Activated T-cell treated with anti-CD3 and anti-CD28 coated beads, Interleukin-2, amount 50 U/mL, for 4 hours (primary cell): ENCODE data around the gene MACROD2. TPM values are rescaled to one million over a fixed set of nuclear protein-coding genes. Genes with fewer than 3 reads are reported as not detected.

ENCODE experiments used
- ATAC-seq, 2 donors: fragments of 200-7000 bp; cut with Tn5 transposase; one replicate each; pipeline ENCODE4 v1.10.0; 2021
- DNase-seq: peaks from one replicate; pipeline ENCODE4 v3.0.0-alpha.2; 2020
- H3K27me3 Mint-ChIP-seq: one replicate; pipeline ENCODE4 v1.8.0; 2021; ENCODE audit warnings: low read depth, mixed read lengths
- H3K36me3 Mint-ChIP-seq: one replicate; pipeline ENCODE4 v1.8.0; 2022; ENCODE audit warnings: mixed read lengths; ENCODE audit not compliant: insufficient read depth
- H3K4me1 Mint-ChIP-seq: one replicate; pipeline ENCODE4 v1.8.0; 2021; ENCODE audit warnings: low read depth, mixed read lengths
- H3K4me3 Mint-ChIP-seq: one replicate; pipeline ENCODE4 v1.8.0; 2021; ENCODE audit warnings: mild to moderate bottlenecking, moderate library complexity, mixed read lengths
- H3K9me3 Mint-ChIP-seq: one replicate; pipeline ENCODE4 v1.8.0; 2021; ENCODE audit warnings: mixed read lengths
- total RNA-seq, 3 donors: library from RNA; stranded (reverse); gene quantifications; one replicate each; pipeline ENCODE4 v1.2.1, GENCODE V29; 2021

The MACROD2 gene
- total RNA-seq, 3 donors from 2014 or later = 0.10 TPM; not detected in 2

- no peaks in the 10 kb centered on the region for H3K27me3 Mint-ChIP-seq
- H3K4me3 Mint-ChIP-seq = no peak overlapping the region
- H3K4me1 Mint-ChIP-seq = no peaks in the 10 kb centered on the region
- DNase-seq = no peak
- ATAC-seq = no peak
- no peaks in the 10 kb centered on the region for H3K36me3 Mint-ChIP-seq
- H3K9me3 Mint-ChIP-seq = peaks cover under 1% of the 10 kb centered on the region
These were observed 558.6 kb downstream of the MACROD2 start for GRCh38 chr20:14553774-14554534.

DNA sequence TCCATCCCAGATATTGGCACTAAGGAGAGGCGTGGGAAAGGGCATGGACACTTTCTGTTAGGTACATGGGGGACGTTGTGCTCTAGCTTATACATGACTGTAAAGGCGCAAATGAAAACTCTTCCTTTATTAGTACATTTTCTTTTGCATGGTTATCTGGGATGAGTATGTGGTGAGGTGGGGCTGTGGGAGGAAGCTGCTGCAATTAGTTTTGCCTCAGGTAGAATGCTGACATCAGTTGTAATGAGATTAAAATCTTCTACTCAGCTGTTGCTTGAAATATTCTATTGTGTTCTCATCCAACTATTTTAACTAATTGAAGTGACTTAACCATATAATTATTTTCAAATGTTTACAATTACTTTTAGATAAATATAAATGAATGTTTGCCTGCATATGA lies 560.4 kb downstream of the MACROD2 start:
- Mint-ChIP-seq H3K36me3 (no peaks in the 10 kb centered on the region), H3K4me1 (no peaks in the 10 kb centered on the region), H3K27me3 (no peaks in the 10 kb centered on the region), H3K4me3 (no peak overlapping the region), H3K9me3 (no peaks in the 10 kb centered on the region)
- DNase-seq = no peak
- no peak for ATAC-seq

GRCh38 chr20:14556206-14556605 lies 560.9 kb downstream of the MACROD2 start:
- no peak for DNase-seq
- H3K27me3 Mint-ChIP-seq = no peaks in the 10 kb centered on the region
- H3K36me3 Mint-ChIP-seq = no peaks in the 10 kb centered on the region
- no peak overlapping the region for H3K4me3 Mint-ChIP-seq
- H3K9me3 Mint-ChIP-seq = no peaks in the 10 kb centered on the region
- H3K4me1 Mint-ChIP-seq = no peaks in the 10 kb centered on the region
- no peak for ATAC-seq

- Mint-ChIP-seq H3K9me3 (peaks cover 9% of the 10 kb centered on the region), H3K4me3 (no peak overlapping the region), H3K36me3 (no peaks in the 10 kb centered on the region), H3K27me3 (no peaks in the 10 kb centered on the region), H3K4me1 (no peaks in the 10 kb centered on the region)
- DNase-seq (no peak), ATAC-seq (no peak)
These were observed 564.3 kb downstream of the MACROD2 start for GRCh38 chr20:14559612-14560011.

DNA sequence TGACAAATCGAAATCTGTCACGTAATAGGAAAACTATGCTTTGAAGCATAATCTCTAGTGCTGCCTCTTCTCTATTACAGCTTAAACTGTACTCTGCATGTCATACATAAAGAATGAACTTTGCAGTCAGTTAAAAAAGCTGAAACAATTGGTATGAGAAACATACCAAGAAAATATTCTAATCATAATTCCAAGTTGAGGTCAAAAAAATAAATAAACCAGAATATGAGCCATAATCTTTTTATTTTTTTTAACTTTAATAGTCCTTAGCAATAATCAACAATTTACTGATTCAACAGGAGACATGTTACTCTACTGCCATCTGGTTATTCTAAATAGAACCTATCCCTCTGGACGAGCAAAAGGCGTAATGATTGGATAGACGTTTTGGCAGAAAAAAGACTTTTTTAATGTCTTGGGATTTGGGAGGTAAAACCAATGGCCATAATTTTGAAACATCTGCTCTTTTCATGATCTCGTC lies 566.5 kb downstream of the MACROD2 start:
- ATAC-seq = no peak
- H3K4me1 Mint-ChIP-seq = no peaks in the 10 kb centered on the region
- H3K36me3 Mint-ChIP-seq = no peaks in the 10 kb centered on the region

DNA sequence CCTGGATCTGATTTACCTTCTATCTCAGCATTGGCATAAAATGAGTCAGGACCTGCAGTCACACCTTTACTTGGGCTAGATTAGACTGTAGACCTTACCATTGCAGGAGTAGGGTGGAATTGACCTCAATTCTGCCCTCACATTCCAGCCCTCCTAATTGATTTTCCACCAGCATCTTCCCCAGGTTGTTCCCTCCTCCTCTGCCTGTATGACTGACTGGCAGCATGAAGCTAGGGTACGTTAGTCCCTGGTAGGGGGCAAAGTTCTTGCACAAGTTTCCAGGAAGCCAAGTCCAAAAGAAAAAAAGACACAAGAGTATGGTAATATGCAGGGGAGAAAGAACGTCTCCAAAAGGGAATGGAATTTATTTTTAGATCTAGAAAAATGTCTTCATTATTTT lies 567.7 kb downstream of the MACROD2 start:
- ATAC-seq = no peak
- no peak for DNase-seq
- H3K4me3 Mint-ChIP-seq = no peak overlapping the region
- no peaks in the 10 kb centered on the region for H3K27me3 Mint-ChIP-seq
- peaks cover 12% of the 10 kb centered on the region for H3K9me3 Mint-ChIP-seq
- H3K4me1 Mint-ChIP-seq = no peaks in the 10 kb centered on the region
- no peaks in the 10 kb centered on the region for H3K36me3 Mint-ChIP-seq

More for the DNA sequence above, 566.5 kb downstream of the MACROD2 start:
- no peak for DNase-seq
- no peaks in the 10 kb centered on the region for H3K27me3 Mint-ChIP-seq
- no peak overlapping the region for H3K4me3 Mint-ChIP-seq
- peaks cover 12% of the 10 kb centered on the region for H3K9me3 Mint-ChIP-seq

DNA sequence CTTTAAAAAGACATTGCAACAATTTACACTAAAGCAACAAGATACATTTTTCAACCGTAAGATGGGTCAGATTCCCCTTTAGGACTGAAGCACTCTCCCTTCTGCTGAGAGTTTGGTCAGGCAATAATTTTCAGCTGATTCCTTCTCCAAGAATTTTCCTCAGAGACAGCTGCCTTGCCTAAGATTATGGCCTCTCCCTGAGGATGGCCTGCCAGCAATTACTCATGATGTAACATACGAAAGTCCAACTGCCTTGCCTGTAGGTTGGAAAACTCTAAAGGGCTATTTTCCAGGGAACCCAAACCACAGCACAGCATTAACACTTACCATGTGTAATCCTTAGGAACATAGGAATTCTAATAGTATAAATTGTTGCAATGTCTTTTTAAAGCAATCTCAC lies 571.2 kb downstream of the MACROD2 start:
- Mint-ChIP-seq H3K27me3 (no peaks in the 10 kb centered on the region), H3K36me3 (no peaks in the 10 kb centered on the region), H3K4me3 (no peak overlapping the region), H3K4me1 (no peaks in the 10 kb centered on the region), H3K9me3 (peaks cover 15% of the 10 kb centered on the region)
- ATAC-seq (no peak), DNase-seq (no peak)

DNA sequence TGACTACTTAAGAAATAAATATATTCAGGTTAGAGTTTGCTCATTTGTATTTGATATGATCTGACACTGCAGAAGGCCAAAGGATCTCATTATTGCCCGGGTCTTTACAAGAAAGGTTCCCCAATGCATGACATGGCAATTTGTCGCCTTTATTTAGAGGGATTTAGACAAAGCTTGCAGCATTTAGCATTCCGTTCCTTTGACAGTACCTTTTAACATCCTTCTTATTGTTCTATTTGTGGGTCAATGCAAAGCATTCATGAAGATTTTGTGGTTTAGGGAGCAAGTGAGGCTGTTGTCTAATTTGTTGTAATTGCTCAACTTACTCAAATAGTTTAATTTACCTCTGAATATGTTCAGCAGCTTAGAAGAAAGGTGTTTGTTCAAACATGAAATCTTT lies 572.9 kb downstream of the MACROD2 start:
- Mint-ChIP-seq H3K36me3 (no peaks in the 10 kb centered on the region), H3K4me3 (no peak overlapping the region), H3K27me3 (no peaks in the 10 kb centered on the region), H3K4me1 (no peaks in the 10 kb centered on the region), H3K9me3 (peaks cover 10% of the 10 kb centered on the region)
- DNase-seq (no peak), ATAC-seq (no peak)

- Mint-ChIP-seq H3K27me3 (no peaks in the 10 kb centered on the region), H3K36me3 (no peaks in the 10 kb centered on the region), H3K4me1 (no peaks in the 10 kb centered on the region), H3K9me3 (peaks cover 9% of the 10 kb centered on the region), H3K4me3 (no peak overlapping the region)
- ATAC-seq (no peak), DNase-seq (no peak)
These were observed 573.4 kb downstream of the MACROD2 start for GRCh38 chr20:14568701-14569100.

DNA sequence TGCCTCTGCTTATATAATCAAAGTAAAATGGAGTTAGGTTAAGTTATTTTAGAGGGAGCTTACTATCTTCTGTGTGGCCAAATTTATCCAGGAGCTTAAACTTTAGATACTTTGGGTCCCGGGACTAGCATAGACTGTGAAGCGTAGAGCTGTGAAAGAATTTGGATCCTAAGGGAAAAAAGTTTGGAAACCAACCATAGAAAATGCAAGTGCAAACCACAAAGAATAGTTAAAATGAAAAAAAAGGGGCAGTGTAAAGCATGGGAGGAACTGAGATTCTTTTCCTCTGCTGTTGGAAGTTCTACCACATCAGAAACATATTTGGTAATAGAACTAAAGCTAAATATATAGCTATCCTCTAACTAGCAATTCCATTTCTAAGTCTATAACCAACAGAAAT lies 574.3 kb downstream of the MACROD2 start:
- no peaks in the 10 kb centered on the region for H3K4me1 Mint-ChIP-seq
- no peak overlapping the region for H3K4me3 Mint-ChIP-seq
- no peak for ATAC-seq
- H3K9me3 Mint-ChIP-seq = peaks cover 11% of the 10 kb centered on the region
- no peaks in the 10 kb centered on the region for H3K36me3 Mint-ChIP-seq
- no peaks in the 10 kb centered on the region for H3K27me3 Mint-ChIP-seq
- no peak for DNase-seq

GRCh38 chr20:14570811-14571210 lies 575.5 kb downstream of the MACROD2 start:
- H3K4me3 Mint-ChIP-seq = no peak overlapping the region
- ATAC-seq (no peak), DNase-seq (no peak)
- H3K9me3 Mint-ChIP-seq = peaks cover 9% of the 10 kb centered on the region
- H3K27me3 Mint-ChIP-seq = no peaks in the 10 kb centered on the region
- no peaks in the 10 kb centered on the region for H3K4me1 Mint-ChIP-seq
- H3K36me3 Mint-ChIP-seq = no peaks in the 10 kb centered on the region

DNA sequence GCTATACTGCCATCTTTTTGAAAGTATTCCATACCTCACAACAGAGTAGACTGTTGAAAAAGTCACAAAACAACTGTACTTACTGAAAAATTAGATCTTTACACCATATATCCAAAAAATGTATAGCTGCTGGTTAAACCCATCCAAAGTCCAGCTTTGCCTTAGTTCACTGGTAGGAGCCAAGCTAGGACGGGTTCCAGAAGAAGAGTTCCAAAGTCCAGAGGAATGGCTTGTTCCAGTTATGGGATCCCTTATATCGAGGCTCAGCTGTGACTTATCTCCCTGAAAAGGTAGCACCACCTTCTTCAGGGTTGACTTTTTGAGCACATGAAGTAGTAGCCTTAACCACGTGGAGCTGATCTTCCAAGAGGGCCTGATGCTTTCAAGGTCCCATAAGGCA lies 578.4 kb downstream of the MACROD2 start:
- DNase-seq = no peak
- Mint-ChIP-seq H3K36me3 (no peaks in the 10 kb centered on the region), H3K4me1 (no peaks in the 10 kb centered on the region), H3K27me3 (no peaks in the 10 kb centered on the region), H3K4me3 (no peak overlapping the region), H3K9me3 (peaks cover 10% of the 10 kb centered on the region)
- no peak for ATAC-seq

DNA sequence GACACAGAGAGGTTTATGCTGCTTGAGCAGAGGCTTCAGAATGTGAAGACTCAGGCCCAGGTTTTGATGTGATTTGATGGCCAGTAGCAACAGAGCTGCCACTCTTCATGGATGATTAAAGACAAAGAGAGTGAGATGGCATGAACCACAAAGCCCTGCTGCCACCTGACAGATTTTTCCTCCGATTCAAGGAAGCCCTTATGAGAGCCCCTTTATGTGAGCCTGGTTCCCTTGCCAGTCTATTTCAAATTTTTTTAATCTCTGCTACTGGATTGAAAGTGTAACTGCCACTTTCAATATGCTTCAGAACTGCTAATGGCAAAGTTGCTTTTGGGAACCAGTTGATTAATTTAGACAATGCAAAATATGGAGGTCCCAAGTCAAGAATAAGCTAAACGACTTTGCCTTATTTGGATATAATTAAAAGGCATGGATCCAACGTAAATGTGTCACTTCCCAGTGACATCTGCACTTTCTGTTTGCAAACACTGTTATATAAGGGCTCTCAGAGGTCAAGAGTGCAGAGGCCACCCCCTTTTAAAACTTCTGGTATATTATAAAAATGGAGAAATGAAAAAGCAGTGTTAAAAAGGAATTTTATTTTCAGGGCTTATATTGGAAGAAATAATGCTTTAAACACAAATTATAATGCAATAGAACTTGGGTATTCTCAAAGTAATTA lies 581.0 kb downstream of the MACROD2 start:
- no peak for DNase-seq
- no peak for ATAC-seq
- Mint-ChIP-seq H3K4me1 (no peaks in the 10 kb centered on the region), H3K27me3 (no peaks in the 10 kb centered on the region), H3K36me3 (no peaks in the 10 kb centered on the region), H3K4me3 (no peak overlapping the region), H3K9me3 (peaks cover 7% of the 10 kb centered on the region)

DNA sequence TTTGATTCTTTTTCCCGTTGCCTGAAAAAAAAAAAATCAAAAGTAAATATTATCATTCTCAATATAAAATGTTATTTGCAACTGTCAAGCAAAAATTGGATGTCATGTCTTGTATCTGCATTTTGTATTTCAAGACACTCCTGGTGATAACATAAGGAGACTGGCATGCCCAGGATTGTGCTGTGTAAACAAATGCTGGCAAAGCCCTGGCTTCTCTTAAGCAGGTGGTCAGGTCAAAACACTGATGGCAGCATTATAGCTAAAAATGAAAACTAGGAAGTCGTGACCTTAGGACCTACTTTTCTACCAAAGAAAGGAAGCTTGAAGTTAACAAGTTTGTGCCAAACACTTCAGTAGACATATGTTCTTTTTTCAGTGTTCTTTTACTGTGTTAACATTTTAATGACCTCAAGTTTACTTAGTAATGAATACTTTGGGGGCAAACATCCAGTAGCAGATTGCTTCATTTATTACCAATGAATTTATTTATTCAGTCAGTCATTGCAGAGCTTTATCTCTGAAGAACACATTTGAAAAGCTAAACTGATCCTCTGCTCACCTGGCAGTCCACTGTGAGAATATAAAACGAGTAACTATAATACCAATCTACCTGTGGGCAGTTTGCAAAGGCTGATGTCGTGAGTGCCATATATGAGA lies 585.2 kb downstream of the MACROD2 start:
- no peaks in the 10 kb centered on the region for H3K27me3 Mint-ChIP-seq
- no peaks in the 10 kb centered on the region for H3K36me3 Mint-ChIP-seq
- DNase-seq = no peak
- ATAC-seq = no peak
- H3K4me3 Mint-ChIP-seq = no peak overlapping the region
- peaks cover 9% of the 10 kb centered on the region for H3K9me3 Mint-ChIP-seq
- H3K4me1 Mint-ChIP-seq = no peaks in the 10 kb centered on the region

- H3K27me3 Mint-ChIP-seq = no peaks in the 10 kb centered on the region
- H3K9me3 Mint-ChIP-seq = peaks cover 5% of the 10 kb centered on the region
- no peaks in the 10 kb centered on the region for H3K4me1 Mint-ChIP-seq
- DNase-seq = no peak
- H3K36me3 Mint-ChIP-seq = no peaks in the 10 kb centered on the region
- no peak for ATAC-seq
- H3K4me3 Mint-ChIP-seq = no peak overlapping the region
These were observed 586.4 kb downstream of the MACROD2 start for GRCh38 chr20:14581731-14582130.
